ENCODE results near the gene SLC30A4. TPM values are rescaled to one million over a fixed set of nuclear protein-coding genes. Genes with fewer than 3 reads are reported as not detected.

SLC30A4 gene
- total RNA-seq, 4 donors from 2014 or later = 7.2 to 27.0 (median 11.3) TPM

- no peak overlapping the region for H3K27ac ChIP-seq
- DNase-seq = no peak
- H3K4me3 ChIP-seq = no peak overlapping the region
- H3K27me3 ChIP-seq = no peaks in the 10 kb centered on the region
- TF ChIP-seq POLR2A (IDR thresholded peaks at IDR 0.05) (no peak), CTCF (IDR thresholded peaks at IDR 0.05) (no peak)
- intact Hi-C loops (cut with DNase I; ENCODE audit: low total_unique reads) = no loop called here
- H3K4me1 ChIP-seq = no peaks in the 10 kb centered on the region
- no peaks in the 10 kb centered on the region for H3K9me3 ChIP-seq
- no peaks in the 10 kb centered on the region for H3K36me3 ChIP-seq
These were observed 32.8 kb downstream of the SLC30A4 start for GRCh38 chr15:45489690-45490238.

GRCh38 chr15:45486317-45486716 is 36.2 kb downstream of the SLC30A4 start:
- TF ChIP-seq POLR2A (IDR thresholded peaks at IDR 0.05) (no peak), CTCF (IDR thresholded peaks at IDR 0.05) (no peak)
- H3K4me1 ChIP-seq = no peaks in the 10 kb centered on the region
- H3K36me3 ChIP-seq = no peaks in the 10 kb centered on the region
- H3K9me3 ChIP-seq = no peaks in the 10 kb centered on the region
- intact Hi-C loops (cut with DNase I; ENCODE audit: low total_unique reads) = no loop called here
- no peak for DNase-seq
- H3K27ac ChIP-seq = no peak overlapping the region
- no peak overlapping the region for H3K4me3 ChIP-seq
- H3K27me3 ChIP-seq = no peaks in the 10 kb centered on the region

GRCh38 chr15:45481135-45481534 is 41.4 kb downstream of the SLC30A4 start:
- no peak for DNase-seq
- intact Hi-C loops (cut with DNase I; ENCODE audit: low total_unique reads) = no loop called here
- Histone ChIP-seq H3K9me3 (no peaks in the 10 kb centered on the region), H3K27ac (no peak overlapping the region), H3K4me3 (no peak overlapping the region), H3K36me3 (no peaks in the 10 kb centered on the region), H3K4me1 (no peaks in the 10 kb centered on the region), H3K27me3 (no peaks in the 10 kb centered on the region)
- TF ChIP-seq CTCF (IDR thresholded peaks at IDR 0.05) (no peak), POLR2A (IDR thresholded peaks at IDR 0.05) (no peak)

GRCh38 chr15:45476410-45476809 is 46.1 kb downstream of the SLC30A4 start:
- TF ChIP-seq CTCF (IDR thresholded peaks at IDR 0.05) = no peak
- TF ChIP-seq POLR2A (IDR thresholded peaks at IDR 0.05) = no peak
- intact Hi-C loops (cut with DNase I; ENCODE audit: low total_unique reads) = no loop called here
- H3K27ac ChIP-seq = no peak overlapping the region
- H3K4me1 ChIP-seq = no peaks in the 10 kb centered on the region
- no peak overlapping the region for H3K4me3 ChIP-seq
- DNase-seq = no peak
- no peaks in the 10 kb centered on the region for H3K36me3 ChIP-seq
- H3K27me3 ChIP-seq = no peaks in the 10 kb centered on the region
- H3K9me3 ChIP-seq = no peaks in the 10 kb centered on the region

GRCh38 chr15:45474799-45475198 is 47.8 kb downstream of the SLC30A4 start:
- Histone ChIP-seq H3K9me3 (no peaks in the 10 kb centered on the region), H3K4me1 (no peaks in the 10 kb centered on the region), H3K27me3 (no peaks in the 10 kb centered on the region), H3K36me3 (no peaks in the 10 kb centered on the region), H3K4me3 (no peak overlapping the region), H3K27ac (no peak overlapping the region)
- DNase-seq = no peak
- intact Hi-C loops (cut with DNase I; ENCODE audit: low total_unique reads) = no loop called here
- no peak for TF ChIP-seq CTCF (IDR thresholded peaks at IDR 0.05)
- TF ChIP-seq POLR2A (IDR thresholded peaks at IDR 0.05) = no peak

Measured in uterus (tissue), 4 donors.